NCI-H2171 treated with DMSO at 0.1 percent for 48 hours (cell line): ENCODE measurements around the gene EPB41L4B.
"Not testable (repeated sequence)": the region's sequence is repeated elsewhere in the genome, so short reads cannot be mapped to it uniquely, and the experiment has no call there.

Experiments
- DNase-seq: peaks from one replicate; lab custom pipeline; 2025; lab: John Stamatoyannopoulos, UW

EPB41L4B gene

GRCh38 chr9:109297899-109298298 is 23.0 kb downstream of the EPB41L4B start:
- DNase-seq: no peak

- DNase-seq: no peak
These were observed 25.4 kb downstream of the EPB41L4B start for GRCh38 chr9:109295221-109296130.

- DNase-seq: no peak
These were observed 30.5 kb downstream of the EPB41L4B start for GRCh38 chr9:109290385-109290784.

GRCh38 chr9:109289931-109290330 is 30.9 kb downstream of the EPB41L4B start:
- no peak for DNase-seq

GRCh38 chr9:109289186-109289585 is 31.7 kb downstream of the EPB41L4B start:
- no peak for DNase-seq

GRCh38 chr9:109286981-109287380 is 33.9 kb downstream of the EPB41L4B start:
- no peak for DNase-seq

- DNase-seq: no peak
These were observed 34.3 kb downstream of the EPB41L4B start for GRCh38 chr9:109286571-109286977.

GRCh38 chr9:109283672-109284071 is 37.2 kb downstream of the EPB41L4B start:
- DNase-seq: not testable (repeated sequence)

GRCh38 chr9:109283012-109283411 is 37.8 kb downstream of the EPB41L4B start:
- DNase-seq: no peak

GRCh38 chr9:109282302-109282701 is 38.6 kb downstream of the EPB41L4B start:
- DNase-seq: no peak

- no peak for DNase-seq
These were observed 39.3 kb downstream of the EPB41L4B start for GRCh38 chr9:109281518-109281917.

- DNase-seq: peak; percentile 54
These were observed 42.0 kb downstream of the EPB41L4B start for GRCh38 chr9:109278848-109279247.

- no peak for DNase-seq
These were observed 42.6 kb downstream of the EPB41L4B start for GRCh38 chr9:109278216-109278615.

- peak; percentile 84 for DNase-seq
These were observed 43.4 kb downstream of the EPB41L4B start for GRCh38 chr9:109277451-109277850.

- peak; percentile 84 for DNase-seq
These were observed 44.1 kb downstream of the EPB41L4B start for GRCh38 chr9:109276469-109277440.

GRCh38 chr9:109274884-109275730 is 45.8 kb downstream of the EPB41L4B start:
- peak; percentile 67 for DNase-seq

GRCh38 chr9:109273869-109274268 is 47.0 kb downstream of the EPB41L4B start:
- DNase-seq: no peak

- no peak for DNase-seq
These were observed 48.1 kb downstream of the EPB41L4B start for GRCh38 chr9:109272745-109273144.

GRCh38 chr9:109272045-109272444 is 48.8 kb downstream of the EPB41L4B start:
- no peak for DNase-seq

- peak; percentile 96 for DNase-seq
These were observed 49.6 kb downstream of the EPB41L4B start for GRCh38 chr9:109270971-109271925.
